HG03045 (cell line): ENCODE measurements around the gene WNK2.

Experiments used
- ATAC-seq: cut with Tn5 transposase; IDR thresholded peaks from one replicate; pipeline ENCODE4 v1.9.1; 2021; ENCODE audit warnings: mild to moderate bottlenecking, moderate library complexity; ENCODE audit not compliant: unreplicated experiment

Gene WNK2

DNA sequence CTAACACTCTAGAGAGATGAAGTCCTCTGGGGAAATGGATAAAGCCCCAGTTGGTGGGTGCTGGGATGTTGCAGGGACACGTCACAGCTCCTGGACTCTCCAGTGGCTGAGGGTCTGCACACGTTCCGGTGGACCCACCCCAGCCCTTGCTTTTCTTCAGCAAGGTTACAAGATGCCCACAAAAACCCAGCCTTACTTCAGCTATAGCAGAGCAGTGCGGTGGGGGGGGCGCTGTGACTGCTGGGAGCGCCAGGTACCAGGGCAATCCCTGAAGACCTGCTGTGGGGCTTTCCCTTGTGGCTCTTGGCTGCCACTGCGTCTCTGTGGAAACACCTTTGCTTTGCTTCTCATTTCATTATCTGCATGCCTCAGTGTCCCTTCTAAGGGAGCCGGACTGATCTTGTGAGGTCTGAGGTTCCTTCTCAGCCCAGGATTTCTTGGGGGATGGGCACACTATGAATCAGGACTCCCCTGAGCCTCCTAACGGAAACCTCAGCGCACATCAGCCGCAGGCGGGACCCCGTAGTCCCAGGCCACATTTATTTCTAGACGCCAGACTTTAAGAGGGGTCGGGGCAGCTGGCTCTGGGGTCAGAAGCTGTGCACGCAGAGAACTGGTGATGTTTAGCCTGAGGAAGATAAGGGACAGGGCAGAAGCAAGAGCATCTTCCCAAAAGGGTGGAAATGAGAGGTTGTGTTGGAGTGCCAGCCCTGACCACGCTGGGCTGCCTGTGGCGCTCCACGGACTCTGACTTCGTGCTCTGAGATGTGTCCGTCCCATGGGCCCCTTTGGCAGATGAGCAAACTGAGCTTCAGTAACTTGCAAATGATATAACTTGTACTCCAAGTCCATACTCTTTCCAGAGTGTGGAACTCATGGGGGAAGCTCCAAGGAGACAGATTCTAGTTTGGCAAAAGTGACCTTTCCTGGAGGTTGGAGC lies 106.8 kb downstream of the WNK2 start:
- ATAC-seq: no peak

DNA sequence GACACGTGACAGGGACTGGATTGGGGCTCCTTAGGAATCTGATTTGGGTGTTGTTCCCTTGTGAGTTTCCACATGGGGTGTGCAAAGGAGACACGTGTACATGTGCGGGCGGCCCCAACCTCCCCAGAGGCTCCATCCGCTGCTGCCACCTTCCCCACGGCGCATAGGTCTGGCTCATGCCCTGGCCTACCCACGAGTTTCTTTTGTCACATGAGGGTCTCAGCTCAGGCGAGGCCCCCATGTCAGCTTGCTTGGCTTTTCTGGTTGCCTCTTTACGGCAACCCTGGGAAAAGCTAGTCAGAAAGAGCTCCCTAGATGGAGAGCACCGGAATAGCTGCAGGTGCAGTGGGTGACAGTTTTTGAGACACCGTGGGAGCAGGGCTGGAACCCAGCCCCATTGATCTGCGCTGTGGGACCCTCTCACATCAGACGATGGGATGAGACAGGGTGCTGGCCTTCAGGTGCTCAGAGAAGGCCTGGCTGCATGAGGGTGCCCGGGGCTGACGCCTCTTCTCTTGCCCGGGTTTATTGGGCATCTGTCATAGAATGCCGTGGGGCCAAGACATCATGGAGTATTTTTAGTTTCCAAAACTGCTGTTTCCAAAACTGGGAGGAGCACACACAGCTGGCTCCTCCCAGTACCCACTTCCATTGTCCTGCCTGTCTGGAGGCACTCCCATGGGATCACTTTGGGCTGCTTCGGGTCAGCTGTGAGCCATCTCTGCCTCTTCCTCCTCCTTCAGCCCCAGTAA lies 107.8 kb downstream of the WNK2 start:
- no peak for ATAC-seq

GRCh38 chr9:93292288-93292615 lies 108.3 kb downstream of the WNK2 start:
- no peak for ATAC-seq

GRCh38 chr9:93292664-93293328 lies 108.9 kb downstream of the WNK2 start:
- no peak for ATAC-seq

- no peak for ATAC-seq
Measured at GRCh38 chr9:93294011-93294410, 110.1 kb downstream of the WNK2 start.

- ATAC-seq: no peak
Measured at GRCh38 chr9:93295031-93295430, 111.1 kb downstream of the WNK2 start.

DNA sequence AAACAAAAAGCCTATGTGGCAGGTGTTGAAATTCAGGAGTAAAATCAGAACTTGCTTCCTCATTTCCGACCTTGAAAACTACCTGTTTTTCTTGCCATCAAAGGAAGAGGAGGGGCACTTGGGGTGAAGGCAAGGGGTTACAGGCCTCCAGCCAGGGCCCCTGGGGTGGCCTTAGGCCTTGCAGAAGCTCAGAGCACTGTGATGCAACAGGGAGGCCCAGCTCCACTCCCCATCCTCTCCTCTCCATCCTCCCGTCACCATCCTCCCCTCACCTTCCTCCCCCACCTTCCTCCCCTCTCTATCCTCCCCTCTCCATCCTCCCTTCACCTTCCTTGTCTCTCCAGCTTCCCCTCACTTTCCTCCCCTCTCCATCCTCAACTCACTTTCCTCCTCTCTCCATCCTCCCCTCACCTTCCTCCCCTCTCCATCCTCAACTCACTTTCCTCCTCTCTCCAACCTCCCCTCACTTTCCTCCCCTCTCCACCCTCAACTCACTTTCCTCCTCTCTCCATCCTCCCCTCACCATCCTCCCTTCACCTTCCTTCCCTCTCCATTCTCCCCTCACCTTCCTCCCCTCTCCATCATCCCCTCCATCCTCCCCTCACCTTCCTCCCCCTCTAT lies 111.6 kb downstream of the WNK2 start:
- ATAC-seq: no peak

DNA sequence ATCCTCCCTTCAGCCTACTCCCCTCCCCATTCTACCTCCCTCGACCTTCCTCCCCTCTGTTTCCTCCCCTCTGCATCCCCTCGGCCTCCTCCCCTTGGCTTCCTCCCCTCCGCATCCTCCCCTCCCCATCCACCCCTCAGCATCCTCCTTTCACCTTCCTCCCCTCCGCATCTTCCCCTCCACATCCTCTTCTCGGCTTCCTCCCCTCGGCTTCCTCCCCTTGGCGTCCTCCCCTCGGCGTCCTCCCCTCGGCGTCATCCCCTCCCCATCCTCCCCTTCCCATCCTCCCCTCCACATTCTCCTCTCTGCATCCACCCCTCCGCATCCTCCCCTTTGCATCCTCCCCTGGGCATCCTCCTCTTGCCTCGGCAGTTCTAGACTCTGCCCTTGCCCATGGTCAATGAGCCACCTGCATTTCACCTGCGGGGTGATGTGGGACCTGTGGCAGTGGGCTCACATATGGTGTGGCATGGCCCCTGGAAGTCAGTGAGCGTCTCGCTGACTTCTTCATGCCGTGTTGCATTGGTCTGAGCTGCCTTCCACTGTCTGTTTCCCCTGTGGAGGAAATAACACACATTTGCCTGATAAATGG lies 113.0 kb downstream of the WNK2 start:
- no peak for ATAC-seq

DNA sequence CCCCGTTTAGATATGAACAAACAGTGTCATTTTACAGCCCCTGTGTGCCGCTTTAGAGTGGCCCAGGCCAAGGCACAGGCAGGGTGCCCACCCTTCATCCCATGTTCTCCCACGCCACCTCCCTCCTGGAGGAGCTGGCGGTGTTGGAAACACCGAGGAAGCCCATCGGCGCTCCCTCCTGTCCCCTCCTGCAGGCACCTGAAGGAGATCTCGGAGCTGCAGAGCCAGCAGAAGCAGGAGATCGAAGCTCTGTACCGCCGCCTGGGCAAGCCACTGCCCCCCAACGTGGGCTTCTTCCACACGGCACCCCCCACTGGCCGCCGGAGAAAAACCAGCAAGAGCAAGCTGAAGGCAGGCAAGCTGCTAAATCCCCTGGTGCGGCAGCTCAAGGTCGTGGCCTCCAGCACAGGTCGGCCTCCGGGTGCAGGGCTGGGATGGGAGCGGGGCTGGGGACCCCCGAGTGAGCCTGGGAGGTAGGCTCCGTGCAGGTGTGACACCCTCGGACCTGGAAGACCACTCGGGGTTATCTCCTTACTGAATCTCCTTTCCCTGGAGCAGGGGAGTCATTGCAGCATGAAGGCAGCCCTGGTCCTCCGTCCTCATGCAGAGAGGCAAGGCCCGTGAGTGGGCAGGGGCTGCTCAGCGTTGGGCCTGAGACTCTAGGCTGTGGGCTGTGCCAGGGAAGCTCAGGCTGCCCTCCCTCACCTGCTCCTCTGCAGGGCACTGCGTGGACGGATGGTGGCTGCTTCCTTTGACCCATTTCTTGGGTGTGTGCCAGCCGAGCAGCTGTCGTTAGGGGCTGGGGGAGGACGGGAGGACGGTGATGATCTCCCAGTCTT lies 113.9 kb downstream of the WNK2 start:
- ATAC-seq: no peak

DNA sequence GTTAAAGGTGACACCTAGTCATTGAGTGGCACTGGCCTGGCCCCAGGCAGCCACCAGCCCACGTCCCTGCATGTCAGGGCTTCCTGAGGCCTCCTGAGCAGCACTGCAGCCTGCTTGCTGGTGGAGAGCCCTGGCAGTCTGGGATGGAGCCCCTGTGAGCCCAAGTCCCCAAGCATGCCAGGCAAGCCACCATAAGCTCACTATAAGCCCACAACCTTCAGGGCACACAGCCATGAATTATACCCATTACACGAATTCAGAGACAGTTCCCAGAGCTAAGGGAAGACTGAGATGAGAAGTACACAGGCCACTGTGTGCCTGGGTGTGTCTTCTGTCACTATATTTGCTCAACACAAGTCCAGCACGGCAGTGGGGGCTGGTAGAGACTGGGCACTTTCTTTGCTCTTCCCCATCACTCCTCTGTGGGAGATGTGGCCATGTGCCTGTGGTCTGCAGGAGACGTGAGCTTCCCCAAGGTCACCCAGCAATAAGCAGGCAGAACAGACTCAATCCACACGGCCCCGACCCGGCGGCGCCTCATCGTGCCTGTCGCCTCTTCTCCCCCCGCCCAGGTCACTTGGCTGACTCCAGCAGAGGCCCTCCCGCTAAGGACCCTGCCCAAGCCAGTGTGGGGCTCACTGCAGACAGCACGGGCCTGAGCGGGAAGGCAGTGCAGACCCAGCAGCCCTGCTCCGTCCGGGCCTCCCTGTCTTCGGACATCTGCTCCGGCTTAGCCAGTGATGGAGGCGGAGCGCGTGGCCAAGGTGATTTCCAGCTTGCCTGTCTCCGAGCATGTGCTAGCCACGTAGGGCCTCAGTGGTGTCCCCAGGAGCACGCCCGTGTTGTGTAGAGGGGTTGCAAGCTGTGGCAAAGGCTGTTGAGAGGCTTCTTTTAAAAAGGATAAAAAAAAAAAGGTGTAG lies 114.8 kb downstream of the WNK2 start:
- no peak for ATAC-seq

DNA sequence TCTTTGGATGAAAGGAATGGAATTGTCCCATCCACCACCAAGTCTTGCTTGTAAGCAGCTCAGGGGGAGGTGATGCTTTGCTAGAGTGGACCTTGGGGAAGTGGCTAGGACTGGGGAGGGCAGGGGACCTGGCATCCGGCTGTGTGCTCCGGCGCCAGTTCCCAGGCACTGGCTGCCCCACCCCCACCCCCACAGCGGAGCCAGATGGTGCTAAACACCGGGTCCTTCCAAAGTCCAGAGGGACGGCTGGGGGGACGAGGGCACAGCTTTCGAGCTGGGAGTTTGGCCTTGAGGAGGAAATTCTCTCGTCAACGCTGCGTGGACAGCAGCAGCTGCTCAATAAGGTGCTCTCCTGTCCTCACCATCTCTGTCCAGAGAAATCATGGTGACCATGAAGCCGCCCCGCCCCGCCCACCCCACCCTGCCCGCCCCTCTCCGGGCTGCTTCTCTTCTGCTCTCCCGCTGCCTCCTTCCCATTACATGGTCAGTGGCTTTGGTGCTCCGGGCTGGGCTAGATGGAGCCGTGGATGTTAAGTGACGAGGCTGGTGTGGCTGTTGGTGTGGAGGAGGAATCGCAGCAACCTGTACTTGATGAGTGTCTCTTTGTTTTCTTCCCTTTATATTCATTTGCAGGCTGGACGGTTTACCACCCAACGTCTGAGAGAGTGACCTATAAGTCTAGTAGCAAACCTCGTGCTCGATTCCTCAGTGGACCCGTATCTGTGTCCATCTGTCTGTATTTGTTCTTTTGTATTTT lies 115.7 kb downstream of the WNK2 start:
- no peak for ATAC-seq

DNA sequence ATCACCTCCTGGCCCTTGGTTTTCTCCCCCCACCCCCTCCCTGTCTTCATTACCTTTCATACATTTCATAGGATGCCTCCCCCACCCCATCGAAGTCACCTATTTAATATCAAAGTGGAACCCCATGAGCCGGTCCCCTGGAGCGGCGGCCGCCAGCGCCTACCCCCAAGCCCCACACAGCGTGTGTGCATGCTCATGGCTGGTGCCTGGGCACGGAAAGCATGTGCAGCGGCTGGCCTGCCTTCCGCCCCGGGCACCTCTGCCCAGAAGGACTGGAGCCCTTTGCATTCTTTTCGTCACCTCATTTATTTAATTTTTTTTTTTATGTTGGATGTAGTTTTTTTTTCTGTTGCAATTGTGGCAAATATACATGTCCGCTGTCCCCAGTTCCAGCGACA lies 116.2 kb downstream of the WNK2 start:
- ATAC-seq: no peak

DNA sequence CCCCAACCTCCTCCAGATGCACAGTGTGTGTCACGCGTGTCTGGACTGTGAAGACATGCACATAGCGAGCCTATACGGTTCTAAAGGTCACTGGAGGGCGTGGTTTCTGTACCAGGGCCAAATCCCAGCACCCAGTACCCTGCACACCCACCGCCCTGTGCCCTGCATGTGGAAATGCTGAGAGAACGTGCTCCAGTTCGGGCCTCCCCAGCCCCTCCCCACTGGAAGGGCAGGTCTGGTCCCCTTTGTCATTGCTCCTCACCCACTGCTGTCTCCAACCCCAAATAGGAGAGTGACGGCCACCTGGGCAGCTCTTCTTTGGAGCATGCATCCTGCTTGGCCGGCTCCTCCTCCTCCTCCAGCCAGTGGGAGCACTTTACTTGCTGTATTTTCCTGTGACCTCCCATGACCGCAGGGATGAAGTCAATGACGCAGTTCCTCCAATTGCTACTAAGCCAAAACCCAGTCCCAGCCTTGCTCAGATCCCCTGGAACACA lies 116.7 kb downstream of the WNK2 start:
- ATAC-seq: no peak

GRCh38 chr9:93301291-93301811 lies 117.4 kb downstream of the WNK2 start:
- no peak for ATAC-seq

DNA sequence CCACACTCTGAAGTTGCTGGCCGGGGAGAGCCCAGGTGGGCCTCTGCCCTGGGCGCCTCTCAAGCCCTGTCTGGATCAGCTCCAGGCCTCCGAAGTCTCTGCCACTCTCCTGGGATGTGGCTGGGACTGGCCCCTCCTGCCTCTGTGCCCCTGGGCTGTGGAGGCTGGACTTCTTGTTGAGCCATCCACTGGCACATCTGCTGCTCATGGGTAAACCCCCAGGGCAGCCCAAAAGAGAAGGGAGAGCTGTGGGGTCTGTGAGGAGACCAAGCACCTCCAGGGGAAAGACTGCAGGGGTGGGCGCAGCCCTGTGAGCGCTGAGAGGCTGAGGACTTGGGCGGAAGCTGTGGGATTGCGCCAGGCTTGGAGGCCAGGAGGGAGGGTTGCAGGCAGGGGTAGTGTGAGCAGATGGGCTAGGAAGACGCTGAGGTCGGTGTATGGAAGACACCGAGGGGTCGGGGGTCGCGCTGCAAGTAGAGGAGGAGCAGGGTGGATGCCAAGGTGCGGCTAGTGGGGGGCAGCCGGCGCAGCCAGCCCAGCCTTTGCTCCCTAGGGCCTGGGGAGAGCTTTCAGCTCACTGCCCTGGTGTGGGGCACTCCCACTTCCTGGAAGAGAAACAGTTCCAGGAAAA lies 118.1 kb downstream of the WNK2 start:
- no peak for ATAC-seq

DNA sequence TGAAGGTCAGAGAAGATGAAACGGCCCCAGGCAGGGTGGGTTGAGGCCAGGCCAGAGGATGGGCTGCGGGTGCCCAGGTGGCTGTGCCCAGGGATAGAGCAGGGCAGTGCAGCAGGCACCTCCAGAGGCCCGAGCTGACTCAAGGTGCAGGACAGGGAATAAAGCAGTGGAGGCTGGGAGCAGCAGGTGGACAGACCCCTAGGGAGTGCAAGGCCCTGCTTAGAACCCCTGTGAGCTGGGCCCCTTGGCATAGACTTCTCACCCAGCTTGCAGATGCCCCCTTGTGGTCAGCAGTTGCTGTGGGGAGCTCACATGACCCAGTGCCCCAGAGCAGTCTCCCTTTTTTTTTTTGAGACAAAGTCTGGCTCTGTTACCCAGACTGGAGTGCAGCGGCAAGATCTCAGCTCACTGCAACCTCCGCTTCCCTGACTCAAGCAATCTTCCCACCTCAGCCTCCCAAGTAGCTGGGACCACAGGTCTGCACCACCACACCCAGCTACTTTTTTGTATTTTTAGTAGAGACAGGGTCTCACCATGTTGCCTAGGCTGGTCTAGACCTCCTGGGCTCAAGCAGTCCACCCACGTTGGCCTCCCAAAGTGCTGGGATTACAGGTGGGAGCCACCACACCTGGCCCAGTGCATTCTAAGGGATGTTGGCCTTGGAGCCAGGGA lies 118.8 kb downstream of the WNK2 start:
- no peak for ATAC-seq

GRCh38 chr9:93303258-93303771 lies 119.4 kb downstream of the WNK2 start:
- ATAC-seq: no peak
